HG03060 (cell line): ENCODE results near the gene GSC2.
"Not testable (repeated sequence)": the region's sequence is repeated elsewhere in the genome, so short reads cannot be mapped to it uniquely, and the experiment has no call there.

ENCODE experiments used
- ATAC-seq: cut with Tn5 transposase; IDR thresholded peaks from one replicate; pipeline ENCODE4 v1.9.1; 2021; ENCODE audit warnings: low read depth, moderate number of reproducible peaks; ENCODE audit not compliant: unreplicated experiment

Gene GSC2

GRCh38 chr22:19166421-19166820 is 16.3 kb upstream of the GSC2 start:
- no peak for ATAC-seq

- no peak for ATAC-seq
Observed at GRCh38 chr22:19164425-19164824, 14.3 kb upstream of the GSC2 start.

- ATAC-seq = not testable (repeated sequence)
Observed at GRCh38 chr22:19158649-19159048, 8.6 kb upstream of the GSC2 start.

GRCh38 chr22:19156109-19156508 is 6.0 kb upstream of the GSC2 start:
- ATAC-seq = not testable (repeated sequence)

GRCh38 chr22:19152942-19153883 is 3.1 kb upstream of the GSC2 start:
- ATAC-seq = no peak

- ATAC-seq = no peak
Observed at GRCh38 chr22:19151329-19152191, 1.5 kb upstream of the GSC2 start.

- no peak for ATAC-seq
Observed at GRCh38 chr22:19150482-19151328, 613 bp upstream of the GSC2 start.

GRCh38 chr22:19149047-19149883 is 827 bp downstream of the GSC2 start:
- ATAC-seq = no peak

GRCh38 chr22:19148417-19149046 is 1.6 kb downstream of the GSC2 start:
- no peak for ATAC-seq

- no peak for ATAC-seq
Observed at GRCh38 chr22:19147195-19147780, 2.8 kb downstream of the GSC2 start.

- no peak for ATAC-seq
Observed at GRCh38 chr22:19146215-19146968, 3.7 kb downstream of the GSC2 start.

GRCh38 chr22:19143967-19144400 is 6.1 kb downstream of the GSC2 start:
- ATAC-seq = no peak

GRCh38 chr22:19143212-19143611 is 6.9 kb downstream of the GSC2 start:
- ATAC-seq = no peak

- no peak for ATAC-seq
Observed at GRCh38 chr22:19142394-19142793, 7.7 kb downstream of the GSC2 start.

GRCh38 chr22:19139974-19140373 is 10.1 kb downstream of the GSC2 start:
- no peak for ATAC-seq

GRCh38 chr22:19139001-19139356 is 11.1 kb downstream of the GSC2 start:
- ATAC-seq = no peak

- ATAC-seq = no peak
Observed at GRCh38 chr22:19138217-19139000, 11.7 kb downstream of the GSC2 start.
